ENCODE data around the gene SPINT1.

Gene SPINT1

GRCh38 chr15:40806672-40807027 lies 37.2 kb upstream of the SPINT1 start:
- no peak for DNase-seq (ENCODE audit: low read depth)
- peak overlapping the region; percentile 100 for H3K4me3 ChIP-seq (ENCODE audit: low read depth, low read length)
- no peak for TF ChIP-seq CTCF (conservative IDR thresholded peaks at IDR 0.05; ENCODE audit: low read depth, low read length)

GRCh38 chr15:40807028-40807887 lies 36.6 kb upstream of the SPINT1 start, which contains the start of the genes DNAJC17 and ZFYVE19:
Gene DNAJC17 (minus strand): TSS chr15:40807473. CDS start chr15:40807446, 27 bp downstream.
Gene ZFYVE19 (plus strand): TSS chr15:40807089. CDS start chr15:40807590, 501 bp downstream.
- DNase-seq (ENCODE audit: low read depth) = peak; percentile 99
- peak within 1 kb of the TSS; percentile 100 for H3K4me3 ChIP-seq (ENCODE audit: low read depth, low read length)
- no peak for TF ChIP-seq CTCF (conservative IDR thresholded peaks at IDR 0.05; ENCODE audit: low read depth, low read length)

- no peak for DNase-seq (ENCODE audit: low read depth)
- peak overlapping the region; percentile 100 for H3K4me3 ChIP-seq (ENCODE audit: low read depth, low read length)
- TF ChIP-seq CTCF (conservative IDR thresholded peaks at IDR 0.05; ENCODE audit: low read depth, low read length) = no peak
Measured at GRCh38 chr15:40807888-40808461, 35.9 kb upstream of the SPINT1 start.

- DNase-seq (ENCODE audit: low read depth) = no peak
- TF ChIP-seq CTCF (conservative IDR thresholded peaks at IDR 0.05; ENCODE audit: low read depth, low read length) = no peak
- no peak overlapping the region for H3K4me3 ChIP-seq (ENCODE audit: low read depth, low read length)
Measured at GRCh38 chr15:40808861-40809450, 34.9 kb upstream of the SPINT1 start.

GRCh38 chr15:40812721-40813425 lies 31.0 kb upstream of the SPINT1 start:
- DNase-seq (ENCODE audit: low read depth) = no peak

More at GRCh38 chr15:40812721-40813425, 31.0 kb upstream of the SPINT1 start:
- H3K4me3 ChIP-seq (ENCODE audit: low read depth, low read length) = no peak overlapping the region
- no peak for TF ChIP-seq CTCF (conservative IDR thresholded peaks at IDR 0.05; ENCODE audit: low read depth, low read length)

All from choroid plexus epithelial cell (primary cell).